Muscle layer of colon (tissue), 2 donors: Measurements from ENCODE around the gene KDM1A.

Source experiments
- H3K27ac ChIP-seq: one replicate; pipeline ENCODE4 v1.7.0; 2013; ENCODE audit warnings: low read depth, mild to moderate bottlenecking, low read length, moderate library complexity
- H3K27me3 ChIP-seq, 2 donors: one replicate each; pipeline ENCODE4 v1.7.0; 2013; ENCODE audit warnings: low read length in 2 of 2, mild to moderate bottlenecking in 2 of 2; ENCODE audit not compliant: insufficient read depth in 2 of 2, control insufficient read depth in 1 of 2
- H3K36me3 ChIP-seq: one replicate; pipeline ENCODE4 v1.7.0; 2013; ENCODE audit warnings: mild to moderate bottlenecking, low read length; ENCODE audit not compliant: insufficient read depth
- H3K4me1 ChIP-seq: one replicate; pipeline ENCODE4 v1.7.0; 2013; ENCODE audit warnings: mild to moderate bottlenecking, low read length; ENCODE audit not compliant: insufficient read depth
- H3K4me3 ChIP-seq, 2 donors: one replicate each; pipeline ENCODE4 v1.7.0; 2013; ENCODE audit warnings: low read length in 2 of 2, low read depth in 1 of 2, mild to moderate bottlenecking in 1 of 2, moderate library complexity in 1 of 2
- H3K9ac ChIP-seq: one replicate; pipeline ENCODE4 v1.7.0; 2013; ENCODE audit warnings: low read length
- H3K9me3 ChIP-seq: one replicate; pipeline ENCODE4 v1.7.0; 2013; ENCODE audit warnings: mild to moderate bottlenecking, low read length
- donor health status: abdominal sarcoma.
- donor health status: Adenocarcinoma of cecum.

The KDM1A gene

DNA sequence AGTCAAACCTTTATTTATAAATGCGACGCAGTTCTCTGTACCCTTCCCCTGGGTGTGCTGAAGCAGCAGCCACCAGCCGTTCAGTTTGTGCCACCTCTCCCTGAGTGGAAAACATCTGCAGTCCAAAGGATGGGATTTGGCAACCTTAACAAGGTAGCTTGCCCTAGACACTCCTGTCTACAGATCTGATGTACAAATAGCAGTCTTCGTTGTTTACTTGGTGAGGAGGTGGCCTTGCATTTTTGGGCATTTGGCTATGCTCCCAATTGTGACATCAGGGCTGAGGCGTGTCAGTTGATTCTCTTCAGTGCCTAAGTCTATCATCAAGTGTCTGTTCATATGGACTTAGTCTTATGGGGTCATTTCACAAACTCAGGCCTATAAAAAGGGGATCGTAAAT is 59.8 kb downstream of the KDM1A start:
- Histone ChIP-seq H3K9ac (no peak overlapping the region), H3K27me3 (no peaks in the 10 kb centered on the region), H3K4me3 (no peak overlapping the region), H3K27ac (no peak overlapping the region), H3K9me3 (no peaks in the 10 kb centered on the region), H3K4me1 (no peaks in the 10 kb centered on the region), H3K36me3 (peaks cover 56% of the 10 kb centered on the region)

DNA sequence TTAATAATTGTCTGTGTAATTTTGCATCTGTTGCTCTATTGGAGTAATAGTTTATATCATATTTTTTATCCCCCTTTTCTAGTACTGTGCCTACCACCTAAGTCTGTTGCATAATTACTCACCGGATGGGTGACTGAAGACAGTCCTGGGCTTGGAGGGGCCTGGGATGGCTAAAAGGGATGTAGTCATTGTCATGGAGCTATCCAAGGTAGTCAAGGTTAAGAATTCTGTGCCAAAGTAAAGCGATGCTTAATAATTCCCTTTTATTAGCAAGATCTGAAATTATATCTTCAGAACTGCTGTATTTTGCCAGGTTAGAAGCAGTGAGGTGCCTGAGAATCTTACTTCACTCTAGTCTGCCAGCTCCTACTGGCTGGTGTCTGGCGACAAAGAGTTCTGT is 61.6 kb downstream of the KDM1A start:
- no peaks in the 10 kb centered on the region for H3K4me1 ChIP-seq
- peaks cover 68% of the 10 kb centered on the region for H3K36me3 ChIP-seq
- H3K27me3 ChIP-seq = no peaks in the 10 kb centered on the region
- no peak overlapping the region for H3K27ac ChIP-seq
- no peaks in the 10 kb centered on the region for H3K9me3 ChIP-seq
- H3K9ac ChIP-seq = no peak overlapping the region
- H3K4me3 ChIP-seq = no peak overlapping the region

DNA sequence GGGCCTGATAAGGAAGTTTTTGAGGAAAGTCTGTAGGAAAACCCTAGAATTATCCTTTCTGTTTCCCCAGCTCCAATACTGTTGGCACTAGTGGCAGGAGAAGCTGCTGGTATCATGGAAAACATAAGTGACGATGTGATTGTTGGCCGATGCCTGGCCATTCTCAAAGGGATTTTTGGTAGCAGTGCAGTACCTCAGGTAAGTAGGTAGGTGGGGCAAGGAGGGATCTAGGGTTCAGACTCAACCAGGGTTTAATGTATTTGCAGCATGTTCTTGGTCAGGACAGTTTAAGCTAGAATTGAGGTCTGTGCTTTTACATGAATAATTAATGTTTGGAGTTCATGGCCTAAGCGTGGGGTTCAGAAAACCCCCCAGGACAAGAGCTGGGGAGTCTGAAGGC is 62.1 kb downstream of the KDM1A start:
- H3K4me3 ChIP-seq = no peak overlapping the region
- H3K4me1 ChIP-seq = no peaks in the 10 kb centered on the region
- no peak overlapping the region for H3K9ac ChIP-seq
- H3K9me3 ChIP-seq = no peaks in the 10 kb centered on the region
- H3K27me3 ChIP-seq = no peaks in the 10 kb centered on the region
- H3K36me3 ChIP-seq = peaks cover 73% of the 10 kb centered on the region
- no peak overlapping the region for H3K27ac ChIP-seq

DNA sequence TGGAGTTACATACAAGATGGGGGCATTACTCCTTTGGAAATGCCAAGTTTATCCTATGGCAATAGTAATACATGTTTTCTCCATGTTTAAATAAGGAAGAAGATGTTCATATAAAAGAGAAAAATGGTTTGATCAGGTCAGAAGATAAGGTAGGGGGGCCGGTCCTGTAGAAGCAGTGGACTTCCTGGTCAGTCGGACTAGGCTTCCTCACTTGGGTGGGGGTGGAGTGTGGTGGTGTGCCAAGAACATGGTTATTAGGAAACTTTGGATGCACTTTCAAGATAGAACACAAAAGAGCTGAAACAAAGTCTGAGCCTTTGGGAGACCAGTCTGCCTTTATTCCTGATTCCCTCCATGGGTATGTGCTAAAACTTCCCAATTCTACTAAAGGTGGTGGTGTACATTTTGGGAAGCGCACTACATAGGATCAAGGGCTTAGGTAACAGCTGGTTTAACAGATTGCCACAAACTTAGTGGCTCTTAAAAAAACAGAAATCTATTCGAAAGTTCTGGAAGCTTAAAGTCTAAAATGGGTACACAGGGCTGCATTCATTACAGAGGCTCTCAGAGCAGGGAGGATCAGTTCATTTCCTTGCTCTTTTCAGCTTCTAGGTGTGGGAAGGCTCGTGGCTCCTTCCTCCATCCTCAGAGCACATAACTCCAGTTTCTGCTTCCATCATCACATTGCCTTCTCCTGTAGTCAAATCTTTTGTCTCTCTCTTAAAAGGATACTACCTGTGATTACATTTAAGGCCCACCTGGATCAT is 64.6 kb downstream of the KDM1A start:
- no peaks in the 10 kb centered on the region for H3K9me3 ChIP-seq
- peaks cover 79% of the 10 kb centered on the region for H3K36me3 ChIP-seq
- H3K27me3 ChIP-seq = no peaks in the 10 kb centered on the region
- H3K4me1 ChIP-seq = no peaks in the 10 kb centered on the region
- H3K4me3 ChIP-seq = no peak overlapping the region
- H3K27ac ChIP-seq = no peak overlapping the region
- H3K9ac ChIP-seq = no peak overlapping the region

DNA sequence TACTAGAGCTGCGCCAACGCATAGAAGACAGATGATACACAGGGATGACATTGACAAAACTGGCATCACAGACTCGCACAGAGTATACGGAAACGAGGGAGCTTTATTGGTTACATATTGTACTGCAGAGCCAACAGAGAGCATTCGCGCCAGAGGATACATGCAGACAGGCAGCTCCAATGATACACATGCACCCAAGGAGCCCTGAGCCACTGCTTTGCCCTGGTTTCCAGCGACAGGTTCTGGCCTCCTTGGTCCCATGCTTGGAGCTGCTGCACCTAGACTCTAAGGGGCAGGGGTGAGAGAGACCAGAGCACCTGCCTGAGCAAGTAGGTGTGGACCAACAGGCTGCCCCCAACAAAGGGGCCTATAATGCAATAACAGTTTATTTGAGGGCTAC is 65.6 kb downstream of the KDM1A start:
- Histone ChIP-seq H3K9me3 (no peaks in the 10 kb centered on the region), H3K9ac (no peak overlapping the region), H3K4me1 (no peaks in the 10 kb centered on the region), H3K27ac (no peak overlapping the region), H3K4me3 (no peak overlapping the region), H3K36me3 (peaks cover 74% of the 10 kb centered on the region), H3K27me3 (no peaks in the 10 kb centered on the region)

DNA sequence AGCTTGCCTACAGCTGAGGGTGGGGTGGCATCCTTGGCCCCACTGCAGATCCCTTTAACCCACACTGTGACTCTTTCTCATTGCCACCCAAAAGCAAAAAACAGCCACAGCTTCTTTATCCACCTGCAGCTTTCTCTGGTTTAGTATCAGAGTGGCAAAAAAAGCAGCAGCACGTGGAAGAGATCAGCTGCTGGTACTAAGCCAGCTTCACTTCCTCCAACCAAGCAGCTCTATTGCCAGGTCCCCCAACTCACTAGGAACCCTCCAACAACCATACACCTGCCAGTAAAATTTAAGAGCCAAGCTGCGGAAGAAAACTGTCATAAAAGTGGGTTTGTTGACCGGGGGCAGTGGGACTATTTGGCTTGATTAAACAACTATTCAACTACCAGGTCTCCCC is 66.4 kb downstream of the KDM1A start:
- Histone ChIP-seq H3K27ac (no peak overlapping the region), H3K4me3 (no peak overlapping the region), H3K27me3 (no peaks in the 10 kb centered on the region), H3K9ac (no peak overlapping the region), H3K9me3 (no peaks in the 10 kb centered on the region), H3K36me3 (peaks cover 68% of the 10 kb centered on the region), H3K4me1 (no peaks in the 10 kb centered on the region)

DNA sequence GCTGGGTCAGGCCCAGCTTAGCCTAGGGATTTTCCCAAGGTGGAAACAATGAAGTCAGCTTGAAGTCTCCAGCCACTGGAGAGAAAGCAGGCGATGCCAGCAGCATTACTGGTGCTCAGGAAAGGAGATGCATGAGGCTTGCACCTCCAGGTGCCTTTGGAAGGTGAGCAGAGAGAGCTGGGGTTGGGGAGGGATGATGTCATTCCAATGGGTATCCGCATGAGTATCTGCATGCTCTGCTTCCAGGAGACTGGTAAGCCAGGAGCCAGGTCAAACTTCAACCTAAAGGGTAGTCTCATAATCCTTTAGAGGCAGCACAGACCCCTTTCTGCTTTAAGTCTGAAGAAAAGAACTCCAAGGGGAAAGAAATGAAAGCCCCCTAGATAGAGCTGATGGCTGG is 68.8 kb downstream of the KDM1A start:
- H3K27ac ChIP-seq = no peak overlapping the region
- no peak overlapping the region for H3K9ac ChIP-seq
- no peaks in the 10 kb centered on the region for H3K27me3 ChIP-seq
- H3K4me1 ChIP-seq = no peaks in the 10 kb centered on the region
- peaks cover 72% of the 10 kb centered on the region for H3K36me3 ChIP-seq
- no peak overlapping the region for H3K4me3 ChIP-seq
- no peaks in the 10 kb centered on the region for H3K9me3 ChIP-seq

DNA sequence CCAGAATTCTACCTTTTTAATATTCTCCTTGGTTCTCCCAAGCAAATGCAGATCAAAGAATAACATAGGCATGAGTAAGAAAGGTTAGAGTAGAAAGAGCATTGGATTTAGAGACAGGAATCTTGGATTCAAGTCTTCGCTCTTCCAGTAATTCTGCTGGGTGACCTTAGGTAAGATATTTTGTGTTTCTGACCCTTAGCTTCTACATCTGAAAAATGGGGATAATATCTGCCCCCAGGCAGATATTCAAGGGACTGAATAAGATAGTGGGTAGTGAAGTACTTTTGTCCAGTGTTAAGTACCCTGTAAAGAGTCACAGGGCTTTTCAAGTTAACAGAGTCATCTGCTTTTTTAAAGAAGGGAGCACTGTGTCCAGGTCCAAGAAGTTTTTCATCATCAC is 70.8 kb downstream of the KDM1A start:
- no peaks in the 10 kb centered on the region for H3K9me3 ChIP-seq
- no peak overlapping the region for H3K27ac ChIP-seq
- no peaks in the 10 kb centered on the region for H3K4me1 ChIP-seq
- peaks cover 67% of the 10 kb centered on the region for H3K36me3 ChIP-seq
- H3K9ac ChIP-seq = no peak overlapping the region
- no peaks in the 10 kb centered on the region for H3K27me3 ChIP-seq
- H3K4me3 ChIP-seq = no peak overlapping the region

DNA sequence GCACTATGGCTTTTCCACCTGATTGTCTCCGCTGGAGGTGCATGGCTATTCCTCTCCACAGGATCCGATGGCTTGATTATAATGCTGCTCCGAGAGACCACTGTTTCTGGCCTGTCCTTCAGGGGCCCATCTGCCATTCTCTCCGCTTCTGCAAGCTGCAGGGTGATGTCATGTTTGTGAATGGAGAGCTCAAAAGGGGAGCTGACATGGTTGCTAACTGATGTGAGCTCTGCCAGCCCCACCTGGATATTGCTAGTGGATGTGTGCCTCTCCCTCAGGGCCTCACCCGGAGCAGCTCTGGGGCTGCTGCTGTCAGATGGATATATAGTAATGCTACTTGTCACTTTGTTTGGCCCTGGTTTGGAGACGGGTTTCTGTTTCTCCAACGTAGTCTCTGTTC is 72.3 kb downstream of the KDM1A start:
- H3K36me3 ChIP-seq = peaks cover 55% of the 10 kb centered on the region
- H3K4me1 ChIP-seq = no peaks in the 10 kb centered on the region

DNA sequence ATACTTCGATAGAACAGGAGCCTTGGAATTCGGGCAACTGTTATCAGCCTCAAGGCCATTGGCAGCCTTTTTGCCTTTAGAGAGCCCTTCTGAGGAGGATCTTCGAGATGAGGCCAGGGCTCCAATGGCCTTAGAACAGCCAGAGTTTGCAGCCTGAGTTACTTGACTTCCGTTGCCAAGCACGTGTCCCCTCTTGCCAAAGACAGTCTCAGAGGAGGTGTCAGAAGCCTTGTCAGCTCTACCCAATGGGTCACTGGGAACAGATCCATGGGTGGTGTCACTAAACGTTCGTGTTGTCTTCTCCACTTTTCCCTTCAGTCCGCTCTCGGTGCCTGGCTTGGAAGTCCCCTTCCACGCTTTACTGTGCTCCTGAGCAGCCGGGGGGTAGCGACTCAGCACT is 73.2 kb downstream of the KDM1A start:
- Histone ChIP-seq H3K4me1 (no peaks in the 10 kb centered on the region), H3K36me3 (peaks cover 46% of the 10 kb centered on the region), H3K27ac (no peak overlapping the region)

More for the DNA sequence above, 72.3 kb downstream of the KDM1A start:
- H3K4me3 ChIP-seq = no peak overlapping the region
- no peaks in the 10 kb centered on the region for H3K27me3 ChIP-seq
- no peaks in the 10 kb centered on the region for H3K9me3 ChIP-seq
- H3K9ac ChIP-seq = no peak overlapping the region
- no peak overlapping the region for H3K27ac ChIP-seq

DNA sequence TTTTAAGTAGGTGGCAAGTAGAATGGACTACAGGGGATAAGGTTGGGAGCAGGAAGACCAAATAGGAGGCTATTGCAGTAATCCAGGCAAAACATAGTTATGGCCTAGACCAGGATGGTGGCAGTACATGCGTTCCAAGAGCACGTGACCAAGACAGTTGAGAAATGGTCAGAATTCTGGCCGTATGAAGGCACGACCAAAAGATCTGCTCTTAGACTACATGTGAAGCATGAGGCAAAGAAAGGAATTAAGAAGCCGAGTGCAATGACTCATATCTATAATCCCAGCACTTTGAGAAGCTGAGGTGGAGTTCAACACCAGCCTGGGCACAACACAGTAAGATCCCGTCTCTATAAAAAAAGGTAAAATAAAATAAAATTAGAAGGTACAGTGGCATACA is 78.0 kb downstream of the KDM1A start:
- H3K9me3 ChIP-seq = no peaks in the 10 kb centered on the region
- no peak overlapping the region for H3K4me3 ChIP-seq
- peaks cover 31% of the 10 kb centered on the region for H3K4me1 ChIP-seq
- no peak overlapping the region for H3K27ac ChIP-seq
- no peaks in the 10 kb centered on the region for H3K27me3 ChIP-seq
- no peak overlapping the region for H3K9ac ChIP-seq
- peaks cover 21% of the 10 kb centered on the region for H3K36me3 ChIP-seq

More for the DNA sequence above, 73.2 kb downstream of the KDM1A start:
- H3K9ac ChIP-seq = no peak overlapping the region
- no peaks in the 10 kb centered on the region for H3K9me3 ChIP-seq
- no peak overlapping the region for H3K4me3 ChIP-seq
- H3K27me3 ChIP-seq = no peaks in the 10 kb centered on the region

DNA sequence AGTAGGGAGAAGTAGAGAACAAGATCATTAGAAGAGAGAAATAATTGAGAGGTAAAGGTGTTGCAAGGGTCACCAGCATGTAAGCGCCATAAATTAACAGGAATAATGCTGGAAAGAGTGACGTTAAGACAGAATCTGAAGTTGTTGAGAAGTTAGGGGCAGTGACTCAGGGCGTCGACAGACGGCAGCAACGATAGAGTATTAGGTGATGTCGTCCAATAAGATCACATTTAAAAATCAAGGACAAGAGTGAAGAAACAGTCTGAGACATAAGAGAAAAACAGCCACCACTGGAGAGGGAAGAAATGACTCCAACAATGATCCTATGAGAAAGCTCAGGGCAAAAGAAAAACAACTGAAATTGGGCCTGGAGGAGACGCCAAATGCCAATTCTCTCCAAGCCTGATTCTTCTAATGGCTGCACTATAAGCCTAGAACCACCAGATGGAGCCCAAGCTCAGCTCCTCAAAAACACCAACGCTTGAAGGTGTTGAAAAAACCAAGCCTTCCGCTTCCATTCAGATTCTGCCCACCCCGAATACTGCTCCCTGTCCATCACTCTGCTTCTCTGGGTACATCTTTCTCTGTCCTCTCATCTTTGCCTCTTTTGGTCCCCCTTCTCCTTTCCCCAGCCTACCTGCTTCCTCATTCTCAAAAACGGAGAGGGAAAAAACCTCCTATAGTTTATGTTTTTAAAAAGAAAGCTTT is 79.3 kb downstream of the KDM1A start:
- H3K36me3 ChIP-seq = peaks cover 8% of the 10 kb centered on the region
- peaks cover 43% of the 10 kb centered on the region for H3K4me1 ChIP-seq
- no peaks in the 10 kb centered on the region for H3K9me3 ChIP-seq
- no peaks in the 10 kb centered on the region for H3K27me3 ChIP-seq
- H3K4me3 ChIP-seq = peak overlapping the region in 1 of 2 donors; percentile 6
- H3K9ac ChIP-seq = peak overlapping the region; percentile 37
- H3K27ac ChIP-seq = no peak overlapping the region
